DOHH2 (cell line): ENCODE data around the gene METTL3.

Experiments
- EZH2phosphoT487 ChIP-seq: fragments of 200-600 bp; sonication (generic); IDR thresholded peaks from 2 replicates; pipeline ENCODE4 v1.6.1; 2017; ENCODE audit warnings: borderline replicate concordance, mild to moderate bottlenecking, antibody characterized with exemption, low read length, moderate library complexity, mixed read lengths
- TF ChIP-seq, protein P1 (sequence below): fragments of 200-600 bp; sonication (generic); IDR thresholded peaks from one replicate; pipeline ENCODE4 v1.5.1; 2014; ENCODE audit warnings: antibody characterized with exemption, mild to moderate bottlenecking, low read depth, low read length; ENCODE audit not compliant: poor library complexity, severe bottlenecking

GRCh38 chr14:21556378-21557083 is 45.4 kb upstream of the METTL3 start:
- TF ChIP-seq, protein P1, sequence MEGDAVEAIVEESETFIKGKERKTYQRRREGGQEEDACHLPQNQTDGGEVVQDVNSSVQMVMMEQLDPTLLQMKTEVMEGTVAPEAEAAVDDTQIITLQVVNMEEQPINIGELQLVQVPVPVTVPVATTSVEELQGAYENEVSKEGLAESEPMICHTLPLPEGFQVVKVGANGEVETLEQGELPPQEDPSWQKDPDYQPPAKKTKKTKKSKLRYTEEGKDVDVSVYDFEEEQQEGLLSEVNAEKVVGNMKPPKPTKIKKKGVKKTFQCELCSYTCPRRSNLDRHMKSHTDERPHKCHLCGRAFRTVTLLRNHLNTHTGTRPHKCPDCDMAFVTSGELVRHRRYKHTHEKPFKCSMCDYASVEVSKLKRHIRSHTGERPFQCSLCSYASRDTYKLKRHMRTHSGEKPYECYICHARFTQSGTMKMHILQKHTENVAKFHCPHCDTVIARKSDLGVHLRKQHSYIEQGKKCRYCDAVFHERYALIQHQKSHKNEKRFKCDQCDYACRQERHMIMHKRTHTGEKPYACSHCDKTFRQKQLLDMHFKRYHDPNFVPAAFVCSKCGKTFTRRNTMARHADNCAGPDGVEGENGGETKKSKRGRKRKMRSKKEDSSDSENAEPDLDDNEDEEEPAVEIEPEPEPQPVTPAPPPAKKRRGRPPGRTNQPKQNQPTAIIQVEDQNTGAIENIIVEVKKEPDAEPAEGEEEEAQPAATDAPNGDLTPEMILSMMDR, result no peak
- TF ChIP-seq EZH2phosphoT487, result no peak
